Epithelial cell of proximal tubule (primary cell): Measurements from ENCODE around the gene ESPL1. TPM values are rescaled to one million over a fixed set of nuclear protein-coding genes. Genes with fewer than 3 reads are reported as not detected.

Experiments
- DNase-seq: peaks from one replicate; pipeline ENCODE4 v3.0.0-alpha.2; 2011; ENCODE audit warnings: low read depth
- H3K4me3 ChIP-seq: 2 replicates; pipeline ENCODE4 v1.5.1; 2011; ENCODE audit warnings: low read depth, mild to moderate bottlenecking, low read length
- CTCF ChIP-seq: conservative IDR thresholded peaks from 2 replicates; pipeline ENCODE4 v1.5.1; 2012; ENCODE audit warnings: low read depth, mild to moderate bottlenecking, low read length
- total RNA-seq: library from RNA; depleted of rRNA; stranded (reverse); fragments of >200 nt; gene quantifications from 2 replicates; pipeline ENCODE4 v1.2.3, GENCODE V29; 2015

ESPL1 gene
- total RNA-seq, 1 donor from 2014 or later: 40.1 TPM

DNA sequence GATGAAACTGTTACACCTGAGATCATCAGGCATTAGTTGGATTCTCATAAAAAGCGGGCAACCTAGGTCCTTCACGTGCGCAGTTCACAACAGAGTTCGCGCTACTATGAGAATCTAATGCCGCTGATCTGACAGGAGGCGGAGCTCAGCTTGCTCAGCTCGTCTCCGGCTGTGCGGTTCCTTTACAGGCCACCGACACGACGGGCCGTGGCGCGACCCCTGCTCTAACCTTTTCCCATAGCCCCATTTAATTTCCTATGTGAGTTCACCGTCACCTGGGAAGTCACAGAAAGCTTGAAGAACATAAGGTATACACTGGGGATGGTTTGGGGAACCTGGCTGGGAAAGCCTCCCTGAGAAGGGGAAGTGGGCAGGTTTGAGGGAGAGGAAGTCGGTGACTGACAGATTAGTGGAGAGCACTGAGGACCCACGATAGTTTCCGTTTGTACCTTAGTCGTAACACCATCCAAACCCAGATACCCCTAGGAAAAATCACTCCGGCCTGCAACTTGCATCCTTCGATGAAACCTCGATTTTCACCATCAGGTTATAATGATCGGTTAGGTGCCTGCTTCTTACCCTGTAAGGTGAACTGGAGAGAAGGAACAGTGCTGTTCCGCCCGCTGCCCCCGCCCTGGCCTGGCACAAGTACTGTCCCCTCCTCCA, 56.1 kb downstream of the ESPL1 start:
- H3K4me3 ChIP-seq: peak overlapping the region; percentile 74
- TF ChIP-seq CTCF: peak; percentile 1
- DNase-seq: no peak

DNA sequence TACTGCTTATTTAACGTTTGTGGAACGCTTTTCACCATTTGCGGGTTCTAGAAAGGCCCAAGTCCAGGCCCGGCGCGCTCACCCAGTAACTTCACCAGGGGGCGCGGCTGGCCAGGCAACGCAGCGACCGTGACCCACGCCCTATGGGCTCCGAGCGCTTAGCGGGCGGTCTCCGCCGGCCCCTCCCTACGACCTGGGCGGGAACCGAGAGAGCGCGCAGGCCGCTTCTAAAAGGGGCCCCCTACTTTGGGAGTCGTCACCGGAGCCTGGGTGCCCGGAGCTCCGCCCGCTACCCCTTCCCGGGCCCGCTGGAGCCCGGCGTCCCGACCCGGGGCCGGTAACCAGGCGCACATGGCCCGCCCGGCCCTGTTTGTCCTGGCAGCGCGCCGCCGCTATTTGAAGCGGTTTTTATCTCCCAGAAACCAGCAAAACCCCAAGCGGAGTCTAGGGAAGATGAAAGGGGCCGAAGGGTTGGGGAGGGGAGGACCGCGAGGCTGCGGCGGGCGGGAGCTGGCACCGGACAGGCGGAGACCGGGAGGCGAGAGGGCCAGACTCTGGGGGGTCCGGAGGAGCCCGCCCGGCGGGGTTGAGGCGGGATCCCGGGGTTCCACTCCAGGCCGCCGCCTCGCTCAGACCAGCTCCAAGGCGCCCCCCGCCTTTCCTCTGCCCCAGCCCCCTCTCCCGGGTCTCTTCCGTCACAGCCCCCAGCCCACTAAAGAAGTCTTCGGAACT, 56.8 kb downstream of the ESPL1 start:
- TF ChIP-seq CTCF: peak; percentile 70
- no peak for DNase-seq

DNA sequence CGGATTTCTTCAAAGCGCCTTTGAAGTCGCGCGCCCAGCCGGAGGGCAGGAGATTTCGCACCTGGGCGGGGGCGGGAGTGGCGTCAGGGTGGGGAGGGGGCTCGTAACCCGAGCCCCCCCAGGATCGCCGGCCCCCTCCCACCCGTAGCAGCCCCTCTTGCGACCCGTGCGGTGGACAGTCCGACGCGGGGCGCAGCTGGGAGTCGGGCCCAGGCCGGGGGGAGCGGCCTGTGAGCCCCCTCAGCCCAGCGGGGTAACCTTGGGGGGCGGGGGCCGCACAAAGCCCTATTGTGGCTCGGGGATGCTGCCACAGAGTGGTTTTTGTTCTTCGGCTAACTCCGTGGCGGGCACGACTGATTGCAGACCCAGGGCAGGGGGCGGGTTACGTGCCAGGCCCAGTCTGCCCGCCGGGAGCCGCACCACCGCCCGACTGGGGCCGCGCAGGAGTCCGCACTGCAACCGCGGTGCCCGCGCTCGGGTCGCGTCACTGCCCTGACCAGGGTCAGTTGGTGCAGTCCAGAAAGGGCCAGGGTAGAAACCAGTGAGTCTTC, 57.5 kb downstream of the ESPL1 start:
- no peak for TF ChIP-seq CTCF
- DNase-seq: no peak
- H3K4me3 ChIP-seq: peak overlapping the region; percentile 74

More for the DNA sequence above, 56.8 kb downstream of the ESPL1 start:
- peak overlapping the region; percentile 74 for H3K4me3 ChIP-seq

DNA sequence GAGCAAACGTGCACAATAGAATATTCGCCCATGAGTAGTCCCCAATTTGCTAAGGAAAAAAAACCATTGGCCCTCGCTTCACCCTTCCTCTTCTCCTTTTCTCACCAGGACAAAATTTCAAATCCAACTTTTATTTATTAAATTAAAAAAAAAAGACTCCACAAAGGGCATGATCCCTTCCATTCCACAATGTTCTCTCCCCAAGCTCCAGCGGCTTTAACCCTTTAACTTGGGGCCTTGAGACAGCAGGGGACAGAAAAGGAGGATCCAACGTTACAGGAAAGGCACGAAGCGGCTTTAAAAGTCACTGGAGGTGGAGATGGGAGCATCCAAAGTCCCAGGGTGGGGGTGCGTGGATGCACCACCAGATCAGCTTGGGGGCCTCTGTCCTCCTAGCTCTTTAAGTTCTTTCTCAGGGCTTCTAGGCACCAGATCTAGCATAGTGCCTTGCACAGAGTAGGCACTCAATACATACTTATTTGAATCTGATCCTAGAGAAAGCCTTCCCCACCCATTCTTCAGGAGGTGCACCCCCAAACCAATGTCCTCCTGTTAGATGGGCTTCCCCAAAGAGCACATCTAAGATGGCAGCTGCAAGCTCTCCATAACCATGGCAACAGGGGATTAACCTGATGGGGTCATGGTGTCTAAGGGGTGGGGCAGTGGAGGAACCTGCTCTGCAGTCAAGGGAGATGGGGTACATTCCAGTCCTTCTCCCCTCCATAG, 58.5 kb downstream of the ESPL1 start:
- DNase-seq: no peak

GRCh38 chr12:53327435-53328042, 59.4 kb downstream of the ESPL1 start:
- no peak overlapping the region for H3K4me3 ChIP-seq
- no peak for DNase-seq
- TF ChIP-seq CTCF: peak; percentile 54

More for the DNA sequence above, 58.5 kb downstream of the ESPL1 start:
- no peak overlapping the region for H3K4me3 ChIP-seq
- no peak for TF ChIP-seq CTCF

- DNase-seq: no peak
- no peak for TF ChIP-seq CTCF
- H3K4me3 ChIP-seq: no peak overlapping the region
Observed at GRCh38 chr12:53328043-53328435, 59.9 kb downstream of the ESPL1 start.
